ENCODE data around the gene MIOS.

Gene MIOS

DNA sequence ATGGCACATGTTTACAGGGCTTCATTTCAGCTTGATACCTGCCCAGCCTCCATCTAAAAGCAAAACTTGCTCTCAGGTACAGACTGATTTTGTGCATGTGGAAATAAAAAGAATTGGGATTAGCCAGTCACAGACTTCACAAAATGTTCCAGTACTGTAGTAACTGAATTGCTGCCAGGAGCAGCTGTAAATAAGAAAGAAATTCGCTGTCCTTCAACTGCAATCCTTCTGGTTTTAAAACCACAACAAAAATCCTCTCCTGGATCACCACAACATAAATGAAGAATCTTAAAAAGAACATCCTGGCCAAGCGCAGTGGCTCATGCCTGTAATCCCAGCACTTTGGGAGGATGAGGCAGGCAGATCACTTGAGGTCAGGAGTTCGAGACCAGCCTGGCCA lies 3.9 kb upstream of the MIOS start:
- Histone ChIP-seq H3K27me3 (ENCODE audit: insufficient read depth, low read depth) (no peaks in the 10 kb centered on the region), H3K4me1 (ENCODE audit: low read depth, poor library complexity, severe bottlenecking) (peaks cover 7% of the 10 kb centered on the region), H3K36me3 (ENCODE audit: insufficient read depth) (no peaks in the 10 kb centered on the region), H3K4me2 (no peak overlapping the region), H3K27ac (no peak overlapping the region), H3K4me3 (IDR thresholded peaks at IDR 0.05; ENCODE audit: insufficient read depth, low read depth, low read length) (no peak overlapping the region), H2AFZ (ENCODE audit: low read depth) (no peak overlapping the region), H4K20me1 (ENCODE audit: insufficient read depth) (no peaks in the 10 kb centered on the region), H3K79me2 (ENCODE audit: insufficient read depth, low read depth) (peaks cover 3% of the 10 kb centered on the region; the same call in 1 of the 2 replicates), H3K9ac (no peak overlapping the region)
- TF ChIP-seq, protein P1, sequence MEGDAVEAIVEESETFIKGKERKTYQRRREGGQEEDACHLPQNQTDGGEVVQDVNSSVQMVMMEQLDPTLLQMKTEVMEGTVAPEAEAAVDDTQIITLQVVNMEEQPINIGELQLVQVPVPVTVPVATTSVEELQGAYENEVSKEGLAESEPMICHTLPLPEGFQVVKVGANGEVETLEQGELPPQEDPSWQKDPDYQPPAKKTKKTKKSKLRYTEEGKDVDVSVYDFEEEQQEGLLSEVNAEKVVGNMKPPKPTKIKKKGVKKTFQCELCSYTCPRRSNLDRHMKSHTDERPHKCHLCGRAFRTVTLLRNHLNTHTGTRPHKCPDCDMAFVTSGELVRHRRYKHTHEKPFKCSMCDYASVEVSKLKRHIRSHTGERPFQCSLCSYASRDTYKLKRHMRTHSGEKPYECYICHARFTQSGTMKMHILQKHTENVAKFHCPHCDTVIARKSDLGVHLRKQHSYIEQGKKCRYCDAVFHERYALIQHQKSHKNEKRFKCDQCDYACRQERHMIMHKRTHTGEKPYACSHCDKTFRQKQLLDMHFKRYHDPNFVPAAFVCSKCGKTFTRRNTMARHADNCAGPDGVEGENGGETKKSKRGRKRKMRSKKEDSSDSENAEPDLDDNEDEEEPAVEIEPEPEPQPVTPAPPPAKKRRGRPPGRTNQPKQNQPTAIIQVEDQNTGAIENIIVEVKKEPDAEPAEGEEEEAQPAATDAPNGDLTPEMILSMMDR (conservative IDR thresholded peaks at IDR 0.05; ENCODE audit: low read depth, low read length), result no peak

DNA sequence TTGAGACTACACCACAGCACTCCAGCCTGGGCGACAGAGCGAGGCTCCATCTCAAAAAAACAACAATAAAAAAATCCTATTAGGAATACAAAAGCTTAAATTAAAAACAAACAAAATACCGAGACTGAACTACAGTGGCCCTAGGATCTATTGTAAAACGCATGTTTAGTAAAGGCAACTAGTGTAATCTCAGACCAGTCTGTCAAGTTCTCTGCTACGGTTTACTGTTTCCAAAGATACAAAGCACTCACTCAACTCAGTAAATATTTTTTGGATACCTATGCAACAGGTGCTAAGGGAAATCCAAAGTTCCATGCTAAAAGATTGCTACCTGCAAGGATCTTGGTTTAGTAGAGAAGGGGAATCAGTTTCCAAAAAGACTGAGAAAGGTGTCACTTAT lies 3.4 kb upstream of the MIOS start:
- Histone ChIP-seq H3K27ac (no peak overlapping the region), H2AFZ (ENCODE audit: low read depth) (no peak overlapping the region), H3K4me1 (ENCODE audit: low read depth, poor library complexity, severe bottlenecking) (peaks cover 12% of the 10 kb centered on the region), H3K27me3 (ENCODE audit: insufficient read depth, low read depth) (no peaks in the 10 kb centered on the region), H3K4me3 (IDR thresholded peaks at IDR 0.05; ENCODE audit: insufficient read depth, low read depth, low read length) (no peak overlapping the region), H3K4me2 (no peak overlapping the region), H4K20me1 (ENCODE audit: insufficient read depth) (no peaks in the 10 kb centered on the region), H3K36me3 (ENCODE audit: insufficient read depth) (no peaks in the 10 kb centered on the region), H3K79me2 (ENCODE audit: insufficient read depth, low read depth) (peaks cover 9% of the 10 kb centered on the region; the same call in 1 of the 2 replicates), H3K9ac (no peak overlapping the region)
- TF ChIP-seq, protein P1 (conservative IDR thresholded peaks at IDR 0.05; ENCODE audit: low read depth, low read length), result no peak

DNA sequence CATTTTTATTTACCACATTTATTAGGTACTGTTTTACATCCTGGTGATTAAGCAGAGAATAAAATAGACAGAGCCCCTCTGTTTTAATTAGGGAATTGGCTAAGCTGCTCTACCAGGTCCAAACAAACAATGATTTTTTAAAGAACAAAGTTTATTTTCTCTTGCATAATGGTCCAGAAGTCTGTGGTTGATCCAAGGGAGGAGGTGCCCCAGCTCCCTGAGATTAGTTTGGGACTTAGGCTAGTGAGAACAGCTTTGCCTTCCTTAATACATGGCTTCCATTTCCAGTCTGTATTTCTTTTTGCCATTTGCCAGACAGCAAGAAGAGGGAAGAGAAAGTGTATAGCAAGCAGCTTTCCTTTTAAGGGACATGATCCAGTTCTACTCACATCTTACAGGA lies 2.9 kb upstream of the MIOS start:
- H3K79me2 ChIP-seq (ENCODE audit: insufficient read depth, low read depth), result peaks cover 14% of the 10 kb centered on the region; the same call in 1 of the 2 replicates
- no peak overlapping the region for H3K9ac ChIP-seq
- H3K36me3 ChIP-seq (ENCODE audit: insufficient read depth), result no peaks in the 10 kb centered on the region
- H4K20me1 ChIP-seq (ENCODE audit: insufficient read depth), result no peaks in the 10 kb centered on the region
- H2AFZ ChIP-seq (ENCODE audit: low read depth), result no peak overlapping the region
- H3K4me3 ChIP-seq (IDR thresholded peaks at IDR 0.05; ENCODE audit: insufficient read depth, low read depth, low read length), result no peak overlapping the region
- H3K27me3 ChIP-seq (ENCODE audit: insufficient read depth, low read depth), result no peaks in the 10 kb centered on the region
- H3K4me1 ChIP-seq (ENCODE audit: low read depth, poor library complexity, severe bottlenecking), result peaks cover 18% of the 10 kb centered on the region
- no peak overlapping the region for H3K4me2 ChIP-seq
- TF ChIP-seq, protein P1 (conservative IDR thresholded peaks at IDR 0.05; ENCODE audit: low read depth, low read length), result no peak
- H3K27ac ChIP-seq, result no peak overlapping the region

DNA sequence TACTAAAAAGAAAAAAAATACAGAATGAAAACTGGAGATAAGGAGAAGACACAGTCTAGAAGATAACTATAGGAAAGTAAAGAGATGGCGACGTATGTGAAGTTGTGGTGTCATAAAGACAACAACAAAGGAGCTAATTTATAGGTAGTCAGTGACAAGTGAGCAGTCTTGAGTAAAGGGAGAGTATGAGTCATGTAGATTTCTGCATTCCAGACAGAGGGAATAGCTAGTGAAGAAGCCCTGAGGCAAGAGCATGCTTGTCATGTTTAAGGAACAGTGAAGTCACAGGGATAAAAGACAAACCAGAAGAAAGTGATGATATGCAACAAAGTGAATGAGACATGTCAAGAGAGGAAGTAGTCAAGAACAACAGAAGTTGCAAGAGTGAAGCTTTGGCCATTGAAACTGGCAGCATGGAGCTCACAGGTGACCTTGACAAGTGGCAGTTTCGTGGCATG lies 2.3 kb upstream of the MIOS start:
- Histone ChIP-seq H4K20me1 (ENCODE audit: insufficient read depth) (no peaks in the 10 kb centered on the region), H3K4me2 (no peak overlapping the region), H3K36me3 (ENCODE audit: insufficient read depth) (no peaks in the 10 kb centered on the region), H2AFZ (ENCODE audit: low read depth) (no peak overlapping the region), H3K4me3 (IDR thresholded peaks at IDR 0.05; ENCODE audit: insufficient read depth, low read depth, low read length) (no peak overlapping the region), H3K4me1 (ENCODE audit: low read depth, poor library complexity, severe bottlenecking) (peaks cover 18% of the 10 kb centered on the region), H3K9ac (no peak overlapping the region), H3K27me3 (ENCODE audit: insufficient read depth, low read depth) (no peaks in the 10 kb centered on the region), H3K79me2 (ENCODE audit: insufficient read depth, low read depth) (peaks cover 19% of the 10 kb centered on the region; the same call in 1 of the 2 replicates), H3K27ac (no peak overlapping the region)
- TF ChIP-seq, protein P1 (conservative IDR thresholded peaks at IDR 0.05; ENCODE audit: low read depth, low read length), result no peak
